GM21526 (cell line): Measurements from ENCODE around the gene TXNRD2.
"Not testable (repeated sequence)": the region's sequence is repeated elsewhere in the genome, so short reads cannot be mapped to it uniquely, and the experiment has no call there.

Experiments used
- ATAC-seq: cut with Tn5 transposase; IDR thresholded peaks from one replicate; pipeline ENCODE4 v1.9.1; 2021; ENCODE audit warnings: moderate library complexity; ENCODE audit not compliant: unreplicated experiment, low FRiP score

Gene TXNRD2

DNA sequence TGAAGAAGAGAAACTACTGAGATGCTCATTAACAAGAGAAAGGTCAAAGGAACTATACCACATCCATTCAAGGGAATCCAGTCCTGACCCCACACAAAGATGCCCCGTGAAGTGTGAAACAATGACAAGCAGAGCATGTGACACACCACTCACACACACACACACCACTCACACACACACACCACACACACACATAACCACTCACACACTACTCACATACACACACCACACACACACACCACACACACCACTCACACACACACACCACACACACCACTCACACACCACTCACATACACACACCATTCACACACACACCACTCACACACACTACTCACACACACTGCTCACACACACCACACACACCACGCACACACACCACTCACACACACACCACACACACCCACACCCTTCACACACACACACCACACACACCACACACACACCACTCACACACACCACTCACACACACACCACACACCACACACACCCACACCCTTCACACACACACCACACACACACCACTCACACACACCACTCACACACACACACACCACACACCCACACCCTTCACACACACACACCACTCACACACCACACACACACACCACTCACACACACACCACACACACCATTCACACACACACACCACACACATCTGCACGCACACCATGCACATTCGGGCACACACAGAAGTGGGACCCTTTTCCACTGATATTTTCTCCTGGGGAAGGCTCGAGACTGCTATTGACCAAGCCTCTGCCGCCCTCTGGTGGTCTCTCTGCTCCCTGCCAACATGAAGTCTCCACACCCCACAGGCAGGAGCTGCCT is 32.1 kb downstream of the TXNRD2 start:
- ATAC-seq = no peak

DNA sequence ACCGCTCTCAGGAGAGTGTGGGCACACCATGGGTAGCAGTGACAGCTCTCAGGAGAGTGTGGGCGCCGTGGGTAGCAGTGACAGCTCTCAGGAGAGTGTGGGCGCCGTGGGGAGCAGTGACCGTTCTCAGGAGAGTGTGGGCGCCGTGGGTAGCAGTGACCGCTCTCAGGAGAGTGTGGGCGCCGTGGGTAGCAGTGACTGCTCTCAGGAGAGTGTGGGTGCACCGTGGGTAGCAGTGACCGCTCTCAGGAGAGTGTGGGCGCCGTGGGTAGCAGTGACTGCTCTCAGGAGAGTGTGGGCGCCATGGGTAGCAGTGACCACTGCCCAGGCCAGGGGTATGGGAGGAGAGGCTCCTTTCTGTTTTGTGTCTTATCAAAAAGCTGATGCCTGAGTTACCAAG is 33.7 kb downstream of the TXNRD2 start:
- ATAC-seq = not testable (repeated sequence)

DNA sequence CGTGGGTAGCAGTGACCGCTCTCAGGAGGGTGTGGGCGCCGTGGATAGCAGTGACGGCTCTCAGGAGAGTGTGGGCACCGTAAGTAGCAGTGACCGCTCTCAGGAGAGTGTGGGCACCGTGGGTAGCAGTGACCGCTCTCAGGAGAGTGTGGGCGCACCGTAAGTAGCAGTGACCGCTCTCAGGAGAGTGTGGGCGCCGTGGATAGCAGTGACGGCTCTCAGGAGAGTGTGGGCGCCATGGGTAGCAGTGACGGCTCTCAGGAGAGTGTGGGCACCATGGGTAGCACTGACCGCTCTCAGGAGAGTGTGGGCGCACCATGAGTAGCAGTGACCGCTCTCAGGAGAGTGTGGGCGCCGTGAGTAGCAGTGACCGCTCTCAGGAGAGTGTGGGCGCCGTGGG is 34.8 kb downstream of the TXNRD2 start:
- ATAC-seq = not testable (repeated sequence)

DNA sequence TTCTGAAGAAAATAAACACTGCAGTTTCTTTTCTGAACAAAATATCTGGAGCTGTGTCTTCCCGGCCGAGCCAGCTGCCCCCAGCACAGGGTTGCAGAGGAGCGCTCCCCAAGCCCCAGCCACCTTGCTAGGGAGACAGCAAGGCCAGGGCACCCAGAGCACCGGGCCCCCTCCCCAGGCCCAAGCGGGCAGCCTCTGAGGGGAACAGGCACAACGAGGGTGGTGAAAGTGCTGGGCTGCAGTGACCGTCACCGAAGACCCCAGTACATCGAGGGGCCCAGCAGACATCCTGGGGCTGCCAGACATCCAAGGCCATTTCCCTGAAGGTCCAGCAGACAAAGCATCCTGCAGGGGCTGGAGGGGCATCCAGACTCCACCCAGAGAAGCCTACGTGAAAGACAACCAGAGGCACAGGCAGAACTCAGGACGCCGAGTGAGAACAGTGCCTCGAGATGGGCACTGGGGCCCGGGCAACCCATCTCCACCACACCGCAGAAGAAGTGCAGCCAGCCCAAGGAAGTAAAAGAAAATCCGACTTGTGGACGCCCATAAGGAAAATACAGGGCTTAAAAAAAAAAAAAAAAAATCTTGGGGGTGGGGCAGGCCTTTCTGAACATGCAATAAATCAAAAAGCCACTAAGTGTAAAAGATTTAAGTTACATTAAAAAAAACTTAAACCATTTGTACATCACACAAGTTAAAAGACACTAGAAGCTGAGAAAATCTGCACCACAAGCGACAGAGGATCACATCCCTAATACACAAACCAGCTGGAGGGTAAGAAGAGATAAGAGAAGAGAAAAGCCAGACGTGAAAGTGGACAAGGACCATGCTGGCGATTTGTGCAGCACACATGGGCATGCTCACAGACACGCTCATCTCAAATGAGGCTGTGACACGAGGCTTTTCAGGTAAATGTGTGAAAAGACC is 36.0 kb downstream of the TXNRD2 start:
- ATAC-seq = no peak

DNA sequence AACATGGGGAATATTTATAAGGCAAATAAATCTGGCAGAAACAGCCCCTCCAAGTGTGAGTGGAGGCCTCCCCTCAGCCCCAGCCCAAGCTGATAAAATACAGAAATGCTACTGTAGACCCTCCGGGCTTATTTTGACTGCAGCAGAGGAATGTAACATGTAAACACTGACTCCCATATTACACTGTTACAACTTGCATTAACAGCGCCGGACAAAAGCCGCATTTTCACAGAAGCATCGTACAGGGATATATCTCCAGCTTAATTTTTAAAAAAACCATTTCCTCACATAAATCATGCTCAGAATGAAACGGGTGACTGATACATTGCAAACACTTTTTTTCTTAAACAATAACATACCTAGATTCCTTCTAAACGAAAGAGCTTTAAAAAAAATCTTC is 36.7 kb downstream of the TXNRD2 start:
- no peak for ATAC-seq

DNA sequence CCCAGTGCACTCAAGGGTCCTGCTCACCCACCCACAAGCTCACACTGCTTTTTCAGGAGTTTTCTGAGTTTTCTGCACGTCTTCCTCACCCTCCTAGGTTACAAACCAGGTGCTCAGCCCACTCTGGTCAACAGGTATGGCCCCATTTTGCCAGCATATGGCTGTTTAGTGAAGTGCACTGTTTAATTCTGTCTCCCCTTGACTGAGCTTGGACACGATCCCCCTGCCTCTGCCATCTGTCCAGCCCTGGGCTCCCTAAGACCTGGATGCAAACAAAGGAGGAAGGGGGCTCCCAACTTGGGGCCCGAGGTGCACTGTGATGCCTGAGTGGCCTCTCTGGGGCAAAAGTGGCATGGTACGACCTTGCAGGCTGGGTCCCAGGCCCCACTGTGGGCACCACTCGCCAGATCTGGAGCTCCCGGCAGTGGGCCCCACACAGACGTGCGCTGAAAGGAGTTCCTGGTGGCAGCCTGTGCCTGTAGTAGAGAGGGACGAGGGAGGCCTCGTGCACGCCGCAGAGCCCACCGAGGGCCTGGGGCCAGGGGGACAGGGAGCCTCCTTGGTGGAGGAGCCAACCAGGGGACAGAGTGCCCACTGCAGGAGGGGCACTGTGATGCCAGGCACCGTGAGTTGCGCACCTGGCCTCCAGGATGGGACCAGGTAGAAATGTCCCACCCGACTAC is 37.3 kb downstream of the TXNRD2 start:
- no peak for ATAC-seq

DNA sequence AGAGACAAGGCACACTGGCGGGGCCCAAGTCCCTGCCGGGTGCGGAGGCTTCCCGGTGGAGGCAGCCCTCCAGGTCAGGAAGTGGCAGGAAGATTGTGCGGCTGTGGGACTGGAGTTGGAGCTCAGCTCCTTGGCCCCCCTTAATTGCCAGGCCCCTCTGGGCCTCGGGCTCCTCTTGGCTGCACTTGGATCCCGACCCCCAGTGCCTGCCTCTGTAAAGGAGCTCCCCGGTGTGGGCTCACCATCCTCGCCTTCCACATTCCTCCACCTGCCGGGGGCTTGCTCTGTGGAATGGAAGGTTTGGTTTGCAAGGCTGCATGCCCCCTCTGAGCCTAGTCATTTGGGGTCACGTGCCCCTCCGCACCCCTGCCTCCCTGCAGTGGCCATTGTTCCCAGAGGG is 38.1 kb downstream of the TXNRD2 start:
- no peak for ATAC-seq

DNA sequence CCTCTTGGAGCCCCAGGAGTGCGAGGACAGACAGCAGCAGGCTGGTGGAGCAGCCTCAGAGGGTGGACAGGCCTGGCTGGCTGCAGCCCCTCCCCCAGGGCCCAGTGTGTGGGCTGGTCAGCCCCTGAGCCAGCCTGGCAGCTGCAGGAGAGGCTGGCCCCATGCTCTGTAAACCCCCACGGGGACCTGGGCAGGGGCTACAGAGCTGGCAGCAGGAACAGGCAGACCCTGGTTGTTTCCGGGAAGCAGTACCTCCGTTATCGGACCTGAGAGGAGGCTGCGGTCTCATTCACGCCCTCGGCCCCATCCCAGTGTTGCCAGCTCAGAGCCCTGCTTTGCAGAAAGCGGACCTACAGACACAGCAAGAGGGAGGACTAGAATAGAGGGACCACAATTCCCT is 38.6 kb downstream of the TXNRD2 start:
- ATAC-seq = no peak

DNA sequence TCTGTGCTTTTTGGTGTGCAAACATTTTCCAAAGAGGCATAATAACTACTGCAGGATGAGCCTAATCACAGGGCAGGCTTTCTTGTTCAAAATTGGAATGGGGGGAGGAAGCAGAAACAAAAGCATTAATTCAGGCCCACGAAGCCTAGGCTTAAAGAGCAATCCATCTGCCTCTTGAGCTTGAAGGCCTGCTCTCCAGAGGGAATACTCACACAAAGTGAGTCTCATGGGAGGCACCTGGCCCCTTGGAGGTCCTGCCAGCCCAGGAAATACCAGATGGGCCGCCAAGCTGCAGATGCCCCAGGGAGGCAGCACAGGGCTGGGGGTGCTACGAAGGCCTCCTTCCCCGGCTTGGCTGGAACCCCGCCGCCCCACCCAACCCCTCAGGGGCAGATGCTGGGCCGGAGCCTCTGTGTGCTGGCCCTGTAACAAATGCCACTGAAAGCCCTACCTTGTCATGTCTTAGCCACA is 39.3 kb downstream of the TXNRD2 start:
- ATAC-seq = no peak

DNA sequence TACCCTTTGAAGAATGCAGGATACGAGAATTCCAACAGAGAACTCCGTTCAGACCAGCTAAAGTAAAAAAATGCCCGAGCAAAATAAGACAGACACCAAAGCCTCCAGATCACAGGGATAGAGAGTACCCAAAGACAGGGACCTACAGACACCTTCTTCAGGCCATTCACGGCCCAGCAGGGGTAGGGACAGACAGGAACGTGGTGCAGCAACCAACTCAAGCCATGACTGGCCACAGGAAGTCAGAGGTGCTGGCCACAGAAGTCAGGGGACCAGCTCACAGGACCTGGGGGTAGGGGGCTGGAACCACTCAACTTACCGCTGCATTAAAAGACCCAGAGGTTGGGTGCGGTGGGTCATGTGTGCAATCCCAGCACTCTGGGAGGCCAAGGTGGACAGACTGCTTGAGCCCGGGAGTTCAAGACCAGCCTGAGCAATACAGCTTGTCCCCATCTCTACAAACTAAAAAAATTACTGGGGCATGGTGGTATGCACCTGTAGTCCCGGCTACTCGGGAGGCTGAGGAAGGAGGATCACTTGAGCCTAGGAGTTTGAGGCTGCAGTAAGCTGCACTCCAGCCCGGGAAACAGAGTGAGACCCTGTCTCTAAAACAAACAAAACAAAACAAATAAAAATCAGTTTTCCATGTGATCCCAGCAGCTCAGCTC is 39.9 kb downstream of the TXNRD2 start:
- no peak for ATAC-seq

DNA sequence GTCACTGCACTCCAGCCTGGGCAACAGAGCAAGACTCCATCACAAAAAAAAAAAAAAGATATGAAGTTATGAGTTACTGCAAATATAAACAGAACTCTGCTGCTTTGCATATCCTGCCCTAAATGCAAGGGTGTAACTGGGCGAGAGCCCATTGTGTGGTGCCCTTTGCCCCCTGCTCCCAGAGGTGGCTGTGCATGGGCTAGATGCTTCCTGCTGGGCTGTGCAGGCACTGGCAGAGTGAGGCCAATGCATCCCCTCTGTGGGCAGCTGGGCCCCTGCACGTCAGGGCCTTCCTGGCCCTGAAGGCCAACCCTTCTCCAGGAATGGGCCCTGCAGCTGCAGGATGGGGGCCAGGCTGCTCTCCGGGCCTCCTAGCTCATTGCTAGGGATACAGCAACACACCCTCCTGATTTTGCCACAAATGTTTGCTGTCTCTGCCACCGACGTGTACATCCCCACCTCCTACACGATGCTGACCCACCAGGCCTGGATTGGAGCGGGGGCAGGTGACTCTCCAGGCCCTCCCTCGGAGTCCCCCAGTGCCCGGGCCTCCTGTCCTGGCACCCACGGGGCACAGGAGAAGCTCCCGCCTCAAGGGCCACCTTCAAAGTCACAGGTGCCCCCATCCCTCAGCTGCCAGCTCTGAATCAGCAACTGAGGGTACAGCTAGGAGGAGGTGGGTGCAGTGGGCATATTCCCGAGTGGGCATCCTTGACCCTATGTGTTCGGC is 40.7 kb downstream of the TXNRD2 start:
- no peak for ATAC-seq

DNA sequence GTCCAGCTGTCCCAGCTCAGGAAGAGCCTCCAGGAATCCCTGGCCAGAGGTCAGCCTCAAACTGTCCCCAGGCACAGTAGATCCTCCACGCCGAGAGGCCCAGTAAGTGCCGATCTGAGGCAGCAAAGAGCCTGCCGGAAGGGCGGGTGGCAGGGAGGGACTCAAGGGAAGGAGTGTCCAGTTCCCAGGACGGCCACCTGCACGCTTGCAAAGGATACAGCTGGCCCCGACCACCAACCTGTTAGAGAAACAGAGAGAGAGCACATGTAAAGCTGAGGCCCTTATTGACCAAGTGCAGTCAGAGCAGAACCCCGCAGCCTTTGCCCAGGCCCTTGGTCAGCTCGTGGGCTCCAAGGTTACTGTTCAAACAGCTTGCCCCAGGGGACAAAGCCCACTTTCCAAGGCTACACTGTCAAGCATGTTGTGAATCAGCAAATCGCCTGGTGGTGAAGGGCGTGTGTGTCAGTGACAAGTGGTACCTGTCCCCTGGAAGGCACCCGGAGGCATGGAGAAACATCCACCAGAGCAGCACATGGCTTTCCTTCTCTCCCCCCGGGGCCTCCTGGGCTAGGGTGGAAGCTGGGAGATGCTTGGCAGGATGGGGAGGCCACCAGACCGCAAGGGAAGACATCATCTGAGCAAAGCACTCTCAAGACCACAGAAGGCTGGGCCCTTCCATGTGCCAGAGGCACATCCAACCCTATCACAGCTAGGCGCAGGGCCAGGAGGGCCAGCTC is 42.6 kb downstream of the TXNRD2 start:
- ATAC-seq = no peak

DNA sequence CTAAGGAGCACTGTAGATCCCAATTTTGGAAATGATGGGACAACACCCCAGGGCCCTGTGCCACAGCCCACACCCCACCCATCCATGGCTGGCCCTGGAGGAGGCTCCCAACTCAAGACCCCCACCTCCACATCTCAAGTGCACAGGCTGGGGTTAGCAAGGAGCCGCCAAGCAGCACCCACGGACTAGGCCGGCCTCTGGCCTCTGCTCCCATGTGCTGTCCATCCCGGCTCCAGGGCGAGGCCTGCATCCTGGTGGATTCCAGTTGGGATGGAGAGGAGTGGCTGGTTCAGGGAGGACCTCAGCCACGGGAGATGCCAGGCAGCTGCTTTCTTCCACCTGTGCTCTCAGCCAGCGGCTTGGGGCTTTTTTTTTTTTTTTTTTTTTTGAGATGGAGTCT is 43.5 kb downstream of the TXNRD2 start:
- no peak for ATAC-seq

DNA sequence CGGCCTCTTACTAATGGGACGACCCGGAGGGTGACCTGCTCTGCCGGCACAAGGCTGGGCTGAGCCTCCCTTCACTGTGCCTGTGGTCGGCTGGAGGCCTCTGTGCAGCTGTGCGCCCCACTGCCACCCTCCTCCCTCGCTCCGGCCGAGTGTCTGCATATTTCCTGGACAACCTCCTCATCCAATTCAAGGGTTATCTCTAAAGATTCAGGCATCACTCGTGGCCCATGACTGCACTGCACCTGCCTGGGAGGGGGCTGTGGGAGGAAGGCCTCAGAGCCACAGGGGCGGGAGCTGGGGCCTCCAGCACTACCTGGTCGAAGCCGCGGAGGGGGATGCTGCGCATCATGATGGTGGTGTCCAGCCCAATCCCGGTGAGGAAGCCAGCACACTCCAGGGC is 43.9 kb downstream of the TXNRD2 start:
- no peak for ATAC-seq

DNA sequence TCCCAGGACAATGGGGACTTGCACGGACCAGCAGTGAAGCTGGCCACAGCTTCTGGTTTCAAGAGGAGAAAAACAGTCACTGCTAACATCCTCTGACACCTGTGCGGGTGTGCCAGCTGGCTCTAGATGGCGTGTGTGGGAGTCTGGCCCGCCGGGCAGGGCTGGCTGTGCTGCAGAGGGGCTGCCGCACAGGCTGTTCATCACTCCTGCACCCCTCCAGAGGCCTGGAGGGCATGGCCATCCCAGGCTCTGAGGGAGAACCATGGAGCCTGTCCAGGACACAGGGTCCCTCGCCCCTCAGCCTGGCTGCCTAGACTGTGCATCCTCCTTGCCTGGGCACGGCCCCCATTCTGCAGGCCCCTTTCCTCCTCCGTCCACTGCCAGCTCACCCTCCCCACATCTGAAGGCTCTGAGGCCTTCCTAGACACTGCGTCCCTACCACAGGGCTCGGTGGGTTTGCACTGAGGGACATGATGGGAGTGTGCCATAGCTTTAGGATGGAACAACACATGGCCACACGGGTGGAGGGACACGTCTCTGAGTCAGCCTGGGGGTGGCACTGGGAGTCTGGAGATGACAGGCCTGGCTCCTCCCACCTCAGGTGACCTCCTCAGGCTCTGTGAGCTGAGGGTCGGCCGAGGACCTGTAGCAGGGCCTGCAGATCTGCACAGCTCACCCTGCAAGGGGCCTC is 44.8 kb downstream of the TXNRD2 start:
- ATAC-seq = no peak

DNA sequence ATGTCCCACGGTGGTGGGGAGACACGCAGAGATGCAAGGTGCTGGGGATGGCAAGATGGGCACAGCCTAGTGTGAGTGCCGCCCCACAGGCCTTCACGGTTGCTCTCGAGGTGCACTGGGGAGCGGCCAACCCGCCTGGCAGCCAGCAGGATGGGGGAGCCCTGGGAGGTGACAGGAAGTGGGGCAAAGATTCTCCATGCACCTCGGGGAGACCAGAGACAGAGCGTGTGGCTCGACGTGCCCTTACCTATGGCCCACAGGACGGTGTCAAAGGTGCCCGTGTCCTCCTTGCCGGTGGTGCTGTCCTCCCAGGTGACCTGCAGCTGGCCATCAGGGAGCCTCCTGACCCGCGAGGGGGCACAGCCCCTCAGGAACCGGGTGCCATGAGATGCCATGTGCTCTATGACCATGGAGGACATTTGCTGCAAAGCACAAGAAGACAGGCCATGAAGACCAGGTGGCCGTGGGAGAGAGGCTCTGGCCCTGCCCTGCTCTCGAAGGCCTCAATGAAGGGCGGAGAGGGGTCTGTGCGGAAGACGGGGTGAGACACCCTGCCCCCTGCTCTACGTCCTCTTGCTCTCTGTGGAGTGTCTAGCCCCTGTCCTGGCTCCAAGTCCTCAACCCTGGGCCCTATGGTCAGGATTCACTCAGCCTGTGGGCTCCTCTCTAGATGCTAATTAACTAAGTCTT is 46.3 kb downstream of the TXNRD2 start:
- ATAC-seq = no peak

DNA sequence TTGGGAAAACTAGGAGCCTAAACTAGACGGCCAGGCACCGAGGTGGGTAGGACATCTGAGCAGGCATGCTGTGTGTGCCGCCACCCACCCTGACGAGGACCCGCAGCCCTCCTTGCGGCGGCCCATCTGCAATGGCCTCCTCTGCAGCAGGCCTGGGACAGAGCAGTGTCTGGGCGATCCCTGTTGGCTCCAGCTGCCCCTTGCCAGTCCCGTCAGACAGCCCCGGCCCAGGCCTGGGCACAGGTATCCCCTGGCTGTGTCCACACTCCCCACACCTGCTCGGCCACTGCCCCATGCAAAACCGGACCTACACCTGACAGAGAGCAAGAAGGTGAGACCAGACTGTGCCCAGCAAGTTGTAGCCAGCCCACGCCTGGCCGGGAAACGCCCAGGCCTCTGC is 48.3 kb downstream of the TXNRD2 start:
- ATAC-seq = no peak

DNA sequence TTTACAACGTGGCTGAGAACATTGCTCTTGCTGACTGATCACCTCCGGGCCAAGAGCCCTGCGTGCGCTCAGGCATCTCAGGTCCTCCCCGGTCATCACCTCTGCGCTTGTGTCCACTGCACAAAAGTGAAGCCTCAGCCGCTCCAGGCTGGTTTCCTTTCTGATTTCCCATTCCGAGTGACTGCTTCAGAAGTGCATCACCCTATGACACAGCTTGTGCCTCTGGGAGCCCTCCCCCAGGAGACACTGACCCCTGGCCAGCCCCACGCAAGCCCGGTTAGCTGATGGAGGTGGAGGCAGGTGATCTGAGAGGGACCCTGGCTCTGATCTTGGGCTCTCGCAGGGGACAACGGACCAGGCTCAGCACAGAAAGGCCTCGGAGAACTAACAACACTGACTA is 48.7 kb downstream of the TXNRD2 start:
- no peak for ATAC-seq
